ENCODE results near the gene APBA2.
"Not testable (repeated sequence)": the region's sequence is repeated elsewhere in the genome, so short reads cannot be mapped to it uniquely, and the experiment has no call there.

The APBA2 gene

DNA sequence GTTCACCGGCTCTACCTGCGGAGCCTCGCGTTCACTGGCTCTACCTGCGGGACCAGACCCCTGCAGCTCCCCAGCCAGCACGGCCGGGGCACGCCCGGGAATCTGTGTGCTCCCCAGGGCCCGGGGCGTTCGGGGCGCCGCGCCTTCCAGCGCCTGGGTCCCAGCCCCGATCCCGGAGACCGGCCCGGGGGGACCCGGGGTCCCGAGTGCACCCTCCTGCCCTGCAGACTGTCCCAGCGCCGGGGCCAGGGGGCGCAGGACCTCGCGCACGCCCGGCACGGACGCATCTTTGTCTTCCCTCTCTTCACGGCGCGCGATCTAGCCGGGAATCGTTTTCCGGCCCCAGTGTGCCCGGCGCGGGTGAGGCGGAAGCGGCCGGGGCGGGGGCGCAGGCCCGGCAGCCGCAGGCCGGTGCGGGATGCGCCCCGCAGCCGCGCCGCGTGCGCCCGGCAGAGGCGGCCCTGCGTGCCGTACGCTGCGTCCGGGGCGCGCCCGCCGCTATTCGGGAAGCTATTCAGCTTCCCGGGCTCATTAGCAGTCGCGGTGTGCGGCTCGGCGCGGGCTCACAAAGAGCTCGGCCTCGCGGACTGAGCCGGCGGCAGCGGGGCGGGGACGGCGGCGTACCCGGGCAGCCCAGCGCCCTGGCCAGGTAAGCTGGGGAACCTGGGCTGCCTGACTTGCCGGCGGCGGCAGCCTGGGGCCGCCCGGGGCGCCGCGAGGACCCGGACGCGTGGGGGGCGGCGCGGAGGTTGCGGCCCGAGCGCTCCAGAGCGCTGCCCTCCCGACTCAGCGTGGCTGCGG is at the start of gene APBA2:
APBA2 (plus strand) TSS at position 345 of the 801 bp plus-strand sequence. CDS start 167,911 bp downstream, outside the sequence.
- no peak for DNase-seq (ENCODE audit: low read depth)

DNA sequence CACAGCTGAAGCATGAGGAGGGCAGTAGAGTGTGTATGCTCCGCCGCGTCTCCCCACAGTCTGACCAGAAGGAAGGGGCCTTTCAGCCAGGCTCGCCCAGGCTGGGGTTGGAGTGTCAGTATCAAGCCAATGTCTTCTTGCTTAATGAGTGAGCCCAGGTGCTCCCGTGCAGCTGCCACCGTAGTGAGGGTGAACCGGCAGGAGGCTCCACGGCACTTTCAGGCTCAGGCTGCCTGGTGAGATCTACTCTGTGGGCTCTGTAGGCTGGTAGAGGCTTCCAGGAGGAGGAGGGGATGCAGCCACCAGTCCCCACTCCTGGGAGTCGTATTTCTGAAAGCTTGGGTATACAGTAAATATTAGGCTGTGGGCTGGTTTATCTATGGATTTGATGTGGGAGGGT is 45.5 kb upstream of the APBA2 start:
- DNase-seq (ENCODE audit: low read depth), result not testable (repeated sequence)

DNA sequence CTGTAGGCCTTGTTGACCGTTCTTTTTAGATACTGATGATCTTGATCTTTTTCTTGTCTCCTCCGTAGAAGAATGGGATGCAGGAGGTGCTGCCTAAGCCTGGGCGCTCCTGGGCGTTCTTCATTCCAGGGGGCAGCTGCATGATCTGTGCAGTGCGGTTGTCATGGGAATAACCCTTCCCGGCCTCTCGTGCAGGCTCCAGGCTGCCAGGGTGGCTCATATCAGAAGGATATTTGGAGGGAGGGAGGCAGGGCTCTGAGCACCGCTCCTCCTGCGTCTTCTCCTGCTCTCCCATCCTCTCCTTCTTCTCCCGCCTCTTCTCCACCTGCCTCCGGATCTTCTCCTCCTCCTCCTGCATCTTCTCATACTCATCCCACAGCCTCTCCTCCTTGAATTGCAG is 43.6 kb upstream of the APBA2 start:
- DNase-seq (ENCODE audit: low read depth), result not testable (repeated sequence)

DNA sequence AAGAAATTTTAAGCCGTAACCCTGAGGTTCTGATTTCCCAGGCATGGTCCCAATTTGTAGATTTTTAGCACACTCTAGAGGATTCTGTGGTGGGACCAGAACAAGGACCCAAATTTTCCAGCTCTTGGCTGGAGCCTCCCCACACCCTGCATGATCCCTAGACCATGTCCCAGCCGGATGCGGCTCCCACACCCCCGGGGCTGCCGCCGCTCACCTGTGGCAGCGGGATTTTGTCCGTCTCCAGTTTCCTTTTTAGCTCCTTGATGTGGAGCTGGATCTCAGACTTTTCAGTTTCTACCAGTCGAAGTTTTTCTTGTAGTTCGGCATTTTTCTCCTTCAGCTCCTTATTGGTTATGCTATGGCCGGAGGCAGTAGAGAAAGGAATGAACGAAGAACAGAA is 42.3 kb upstream of the APBA2 start:
- not testable (repeated sequence) for DNase-seq (ENCODE audit: low read depth)

DNA sequence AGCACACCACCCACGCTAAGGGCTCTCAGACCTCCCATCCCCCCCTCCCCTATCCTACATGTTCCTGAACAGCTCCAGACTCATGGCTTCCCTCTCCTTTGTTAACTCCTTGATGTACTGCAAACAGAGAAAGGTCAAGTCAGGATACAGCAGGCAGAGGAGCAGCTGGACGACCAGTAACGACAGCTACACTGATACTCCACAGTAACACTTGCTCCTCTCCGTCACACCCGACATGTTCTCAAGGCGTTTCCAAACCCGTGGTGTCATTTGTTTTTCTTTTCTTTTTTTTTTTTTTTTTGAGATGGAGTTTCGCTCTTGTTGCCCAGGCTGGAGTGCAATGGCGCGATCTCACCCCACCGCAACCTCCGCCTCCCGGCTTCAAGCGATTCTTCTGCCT is 41.6 kb upstream of the APBA2 start:
- DNase-seq (ENCODE audit: low read depth), result not testable (repeated sequence)

DNA sequence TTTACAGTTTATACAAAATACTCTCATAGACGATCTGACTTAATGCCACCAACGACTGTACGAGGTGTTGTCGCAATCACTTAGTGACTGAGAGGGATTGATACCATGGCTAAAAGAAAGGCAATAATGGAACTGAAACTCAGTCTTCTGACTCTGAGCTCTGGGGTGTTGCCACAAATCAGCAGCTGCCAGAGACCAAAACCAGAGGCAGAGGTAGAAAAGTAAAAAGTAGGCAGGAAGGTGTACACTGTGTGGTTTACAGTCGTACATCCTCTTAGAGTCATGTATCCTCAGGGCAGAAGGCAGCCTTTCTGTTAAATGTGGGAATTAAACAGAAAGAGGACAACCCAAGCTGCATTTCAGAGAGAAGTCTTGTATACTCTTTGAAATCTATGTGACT is 38.5 kb upstream of the APBA2 start:
- not testable (repeated sequence) for DNase-seq (ENCODE audit: low read depth)

DNA sequence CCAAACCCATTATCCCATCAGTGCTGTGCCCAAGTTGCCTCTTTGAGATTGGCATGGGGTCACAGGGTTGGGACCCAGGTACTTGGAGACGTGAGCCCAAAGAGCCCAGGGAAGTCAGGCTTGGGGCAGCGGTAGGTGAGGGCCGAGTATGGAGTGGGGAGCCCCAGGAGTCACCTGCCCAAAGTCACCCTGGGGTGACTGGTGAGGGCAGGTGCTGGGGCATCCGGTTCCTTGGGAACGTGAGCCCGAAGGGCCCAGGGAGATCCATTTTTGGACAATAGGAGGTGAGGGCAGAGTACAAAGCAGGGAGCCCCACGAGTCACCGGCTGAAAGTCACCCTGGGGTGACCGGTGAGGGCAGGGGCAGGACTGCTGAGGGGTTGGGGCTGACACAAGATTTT is 37.8 kb upstream of the APBA2 start:
- not testable (repeated sequence) for DNase-seq (ENCODE audit: low read depth)

DNA sequence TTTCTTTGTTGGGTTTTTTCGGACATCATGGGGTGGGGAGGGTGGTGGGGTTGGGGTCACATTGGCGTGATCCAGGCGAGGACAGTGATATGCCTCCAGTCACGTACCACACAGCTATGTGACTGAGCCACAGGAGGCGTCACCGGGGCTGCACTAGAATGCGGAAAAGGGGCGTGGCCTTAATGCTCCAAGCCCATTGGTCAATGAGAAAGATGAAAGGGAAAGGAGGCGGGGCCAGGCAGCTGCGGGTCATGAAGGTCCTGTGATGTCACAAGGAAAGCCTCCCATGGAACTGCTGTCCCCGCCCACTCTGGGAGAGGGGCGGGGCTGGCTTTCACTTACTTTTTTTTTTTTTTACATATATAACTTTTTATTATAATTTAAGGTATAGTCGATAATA is 37.3 kb upstream of the APBA2 start, which contains the start of gene GOLGA6L7:
GOLGA6L7 (minus strand) TSS at position 124 of the 400 bp plus-strand sequence; CDS start at position 29, 95 bp downstream.
- not testable (repeated sequence) for DNase-seq (ENCODE audit: low read depth)

DNA sequence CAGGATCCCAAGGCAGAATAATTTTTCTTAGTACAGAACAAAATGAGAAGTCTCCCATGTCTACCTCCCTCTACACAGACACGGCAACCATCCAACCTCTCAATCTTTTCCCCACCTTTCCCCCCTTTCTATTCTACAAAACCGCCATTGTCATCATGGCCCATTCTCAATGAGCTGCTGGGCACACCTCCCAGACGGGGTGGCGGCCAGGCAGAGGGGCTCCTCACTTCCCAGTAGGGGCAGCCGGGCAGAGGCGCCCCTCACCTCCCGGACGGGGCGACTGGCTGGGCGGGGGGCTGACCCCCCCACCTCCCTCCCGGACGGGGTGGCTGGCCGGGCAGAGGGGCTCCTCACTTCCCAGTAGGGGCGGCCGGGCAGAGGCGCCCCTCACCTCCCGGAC is 36.5 kb upstream of the APBA2 start:
- DNase-seq (ENCODE audit: low read depth), result not testable (repeated sequence)

DNA sequence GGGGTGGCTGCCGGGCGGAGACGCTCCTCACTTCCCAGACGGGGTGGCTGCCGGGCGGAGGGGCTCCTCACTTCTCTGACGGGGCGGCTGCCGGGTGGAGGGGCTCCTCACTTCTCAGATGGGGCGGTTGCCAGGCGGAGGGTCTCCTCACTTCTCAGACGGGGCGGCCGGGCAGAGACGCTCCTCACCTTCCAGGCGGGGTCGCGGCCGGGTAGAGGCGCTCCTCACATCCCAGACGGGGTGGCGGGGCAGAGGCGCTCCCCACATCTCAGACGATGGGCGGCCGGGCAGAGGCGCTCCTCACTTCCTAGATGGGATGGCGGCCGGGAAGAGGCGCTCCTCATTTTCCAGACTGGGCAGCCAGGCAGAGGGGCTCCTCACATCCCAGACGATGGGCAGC is 36.0 kb upstream of the APBA2 start:
- DNase-seq (ENCODE audit: low read depth), result not testable (repeated sequence)

DNA sequence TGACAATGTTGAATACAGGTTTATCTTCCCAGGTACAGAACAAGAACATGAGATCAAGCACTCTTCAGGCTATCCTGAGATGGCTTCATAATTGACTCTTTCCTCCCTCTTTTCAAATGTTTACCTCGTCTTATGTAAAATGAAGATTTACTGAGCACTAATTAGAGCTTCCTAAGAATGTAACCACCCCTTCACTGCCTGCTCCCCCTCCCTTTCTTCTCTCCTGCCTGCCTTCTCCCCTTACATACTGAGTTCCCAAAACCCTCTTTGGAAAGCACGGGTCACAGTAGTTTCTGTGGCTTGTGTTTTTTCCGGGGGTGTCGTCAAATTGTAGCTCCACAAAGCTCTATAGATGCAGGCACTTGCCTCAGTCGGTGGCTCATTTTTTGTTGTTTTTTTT is 32.1 kb upstream of the APBA2 start:
- not testable (repeated sequence) for DNase-seq (ENCODE audit: low read depth)

DNA sequence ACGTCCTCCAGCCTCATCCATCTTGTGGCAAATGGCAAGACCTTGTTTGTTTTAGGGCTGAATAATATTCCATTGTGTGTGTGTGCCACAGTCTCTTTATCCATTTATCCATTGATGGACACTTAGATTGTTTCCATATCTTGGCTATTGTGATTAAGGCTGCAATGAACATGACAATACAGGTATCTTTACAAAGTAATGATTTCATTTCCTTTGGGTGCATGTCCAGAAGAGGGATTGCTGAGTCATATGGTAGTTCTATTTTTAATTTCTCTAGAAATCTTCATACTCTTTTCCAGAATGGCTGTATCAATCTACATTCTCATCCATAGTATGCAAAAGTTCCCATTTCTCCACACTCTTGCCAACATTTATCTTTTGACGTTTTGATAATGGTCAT is 31.2 kb upstream of the APBA2 start:
- not testable (repeated sequence) for DNase-seq (ENCODE audit: low read depth)

DNA sequence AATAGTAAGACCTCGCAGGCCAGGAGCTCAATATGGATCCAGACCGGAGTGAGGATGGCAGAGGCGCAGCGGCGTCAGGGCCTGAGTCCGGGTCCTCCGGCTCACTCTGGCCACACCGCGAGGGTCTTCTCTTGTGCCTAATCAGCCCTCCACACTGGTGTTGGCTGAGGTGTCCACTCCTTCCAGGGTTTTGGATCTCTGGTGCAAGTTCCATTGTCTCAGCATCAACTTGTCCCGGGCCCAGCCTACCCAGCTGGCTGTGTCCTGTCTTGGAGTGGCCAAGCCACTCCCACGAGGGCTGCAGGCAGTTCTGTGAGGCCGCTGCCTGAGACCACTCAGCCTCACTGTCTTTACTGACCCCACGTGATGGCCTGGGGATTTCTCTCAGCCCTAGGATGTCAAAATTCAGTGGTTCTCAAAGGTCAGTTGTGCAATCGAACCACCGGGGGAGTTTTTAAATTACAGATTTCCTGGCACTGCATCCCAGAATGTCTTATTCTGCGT is 24.7 kb upstream of the APBA2 start:
- DNase-seq (ENCODE audit: low read depth), result no peak

DNA sequence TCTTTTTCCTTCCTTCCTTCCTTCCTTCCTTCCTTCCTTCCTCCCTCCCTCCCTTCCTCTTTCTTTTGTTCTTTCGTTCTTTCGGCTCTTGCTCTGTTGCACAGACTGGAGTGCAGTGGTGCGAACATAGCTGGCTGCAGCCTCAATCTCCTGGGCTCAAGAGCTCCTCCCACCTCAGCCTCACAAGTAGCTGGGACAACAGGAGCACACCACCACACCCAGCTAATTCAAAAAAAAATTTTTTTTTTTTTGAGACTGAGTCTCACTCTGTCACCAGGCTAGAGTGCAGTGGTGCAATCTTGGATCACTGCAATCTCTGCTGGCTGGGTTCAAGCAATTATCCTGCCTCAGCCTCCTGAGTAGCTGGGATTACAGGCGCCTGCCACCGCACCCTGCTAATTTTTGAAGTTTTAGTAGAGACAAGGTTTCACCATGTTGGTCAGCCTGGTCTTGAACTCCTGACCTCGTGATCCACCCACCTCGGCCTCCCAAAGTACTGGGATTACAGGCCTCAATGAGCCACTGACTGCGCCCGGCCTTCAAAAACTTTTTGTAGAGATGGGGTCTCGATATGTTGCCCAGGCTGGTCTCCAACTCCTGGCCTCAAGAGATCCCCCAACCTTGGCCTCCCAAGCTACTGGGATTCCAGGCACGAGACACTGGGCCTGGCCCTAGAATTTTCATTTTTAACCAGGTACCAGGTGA is 24.0 kb upstream of the APBA2 start:
- DNase-seq (ENCODE audit: low read depth), result not testable (repeated sequence)

DNA sequence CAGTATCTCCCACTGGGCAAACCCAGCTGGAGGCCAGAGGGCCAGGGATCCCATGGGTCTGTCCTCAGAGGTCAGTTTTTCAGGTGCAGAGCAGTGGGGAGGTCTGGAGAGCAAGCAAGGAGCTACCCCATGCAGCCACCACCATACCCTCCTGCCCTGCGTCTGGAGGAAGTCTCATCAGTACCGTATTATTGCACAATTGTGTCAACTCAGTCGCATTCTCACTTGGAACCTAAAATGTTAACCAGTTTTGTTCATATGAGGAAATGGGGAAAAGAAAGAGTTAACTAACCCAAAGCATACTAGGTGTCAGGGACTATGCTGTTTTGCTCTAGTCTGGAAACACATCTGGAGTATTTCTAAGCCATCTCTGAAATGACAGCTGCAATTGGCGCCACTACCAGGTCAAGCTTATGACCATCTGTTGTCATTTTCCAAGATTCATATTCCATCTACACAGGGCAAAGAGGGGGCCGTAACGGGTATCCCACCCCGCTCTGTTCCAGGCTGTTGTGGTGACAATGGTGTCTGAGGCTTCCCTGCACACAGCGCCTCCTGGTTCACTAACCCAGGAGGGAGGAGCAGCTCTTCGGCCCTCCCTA is 16.9 kb upstream of the APBA2 start:
- no peak for DNase-seq (ENCODE audit: low read depth)

DNA sequence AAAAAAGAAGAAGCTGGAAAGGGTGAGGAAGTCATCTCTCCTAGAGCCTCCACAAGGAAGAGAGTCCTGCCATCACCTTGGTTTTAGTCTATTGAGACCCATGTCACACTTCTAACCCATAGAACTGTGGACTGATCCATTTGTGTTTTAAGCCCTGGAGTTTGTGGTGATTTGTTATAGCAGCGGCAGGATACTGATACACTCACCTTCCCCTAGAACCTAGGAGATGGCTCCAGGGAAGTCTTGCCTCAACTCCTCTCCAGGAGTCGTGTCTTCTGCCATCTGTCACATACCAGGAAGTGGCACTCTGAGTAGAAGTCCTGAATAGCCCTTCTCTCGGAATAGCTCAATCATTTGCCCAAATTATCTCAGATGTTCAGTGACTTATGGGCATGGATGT is 14.6 kb upstream of the APBA2 start:
- no peak for DNase-seq (ENCODE audit: low read depth)

DNA sequence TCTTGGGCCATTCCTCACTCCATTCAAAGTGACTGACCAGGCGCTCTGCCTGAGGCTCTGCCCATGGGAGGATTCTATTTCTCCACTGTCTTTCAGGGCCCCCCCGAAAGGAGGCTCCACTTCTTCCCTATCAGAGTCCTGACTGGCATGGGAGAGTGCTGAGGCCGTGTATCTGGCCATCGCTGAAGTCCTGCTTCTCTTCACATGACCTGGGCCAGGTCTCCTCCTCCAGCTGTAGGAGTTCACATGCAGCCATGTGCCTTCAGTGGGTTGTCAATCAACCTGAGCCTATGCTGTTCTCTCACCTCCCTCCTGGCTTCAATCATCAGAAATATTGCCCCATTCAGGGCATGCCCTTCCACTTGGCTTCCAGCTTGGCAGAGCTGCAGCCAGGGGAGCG is 12.8 kb upstream of the APBA2 start:
- no peak for DNase-seq (ENCODE audit: low read depth)

DNA sequence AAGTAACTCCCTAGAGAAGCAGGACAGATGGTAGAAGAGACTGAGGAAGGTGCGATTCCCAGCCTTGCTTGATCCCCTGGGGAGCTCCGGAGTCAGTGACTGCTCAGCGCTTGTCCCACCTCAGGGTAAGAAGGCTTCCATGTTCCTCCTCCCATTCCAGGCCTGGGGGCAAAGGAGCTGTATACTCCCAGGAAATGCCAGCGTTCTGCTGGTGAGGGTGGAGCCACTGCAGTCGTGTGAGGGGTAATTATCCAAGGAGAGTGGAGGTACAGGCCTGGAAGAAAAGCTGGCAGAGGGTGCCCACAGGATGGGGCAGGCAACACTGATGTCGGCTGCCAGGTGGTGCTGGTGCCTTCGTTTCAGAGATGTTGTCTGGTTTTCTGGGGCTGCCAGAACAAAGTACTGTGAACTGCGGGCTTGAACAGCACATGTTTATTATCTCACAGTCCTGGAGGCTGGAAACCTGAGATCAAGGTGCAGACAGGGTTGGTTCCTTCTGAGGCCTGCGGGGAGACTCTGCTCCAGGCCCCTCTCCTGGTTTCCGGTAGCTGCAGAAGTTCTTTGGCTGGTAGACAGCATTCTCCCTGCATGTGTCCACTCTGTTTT is 12.1 kb upstream of the APBA2 start:
- no peak for DNase-seq (ENCODE audit: low read depth)

DNA sequence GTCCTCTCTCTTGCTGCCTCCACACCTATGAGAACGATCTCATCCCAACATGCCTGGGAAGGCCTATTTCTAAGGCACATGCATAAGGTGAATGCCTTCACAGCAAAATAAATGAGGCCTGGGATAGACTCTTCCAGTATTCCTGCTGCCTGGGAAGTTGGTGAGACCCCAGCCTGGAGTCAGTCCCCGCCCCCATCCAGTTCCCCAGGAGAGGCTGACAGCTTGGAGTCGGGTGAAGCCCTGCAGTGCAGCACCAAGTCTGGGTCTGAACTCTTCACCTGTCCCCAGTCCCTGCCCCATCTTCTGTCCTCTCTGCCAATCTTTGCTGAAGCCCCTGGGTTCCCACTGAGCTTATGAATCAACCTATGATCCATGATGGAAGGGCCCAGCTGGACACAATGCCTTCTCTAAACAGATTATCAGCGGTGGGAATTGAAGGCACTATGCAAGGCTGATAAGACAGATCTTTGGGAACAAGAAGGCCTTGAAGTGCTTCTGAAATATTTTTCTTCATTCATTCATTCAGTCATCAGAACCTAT is 10.2 kb upstream of the APBA2 start:
- no peak for DNase-seq (ENCODE audit: low read depth)

DNA sequence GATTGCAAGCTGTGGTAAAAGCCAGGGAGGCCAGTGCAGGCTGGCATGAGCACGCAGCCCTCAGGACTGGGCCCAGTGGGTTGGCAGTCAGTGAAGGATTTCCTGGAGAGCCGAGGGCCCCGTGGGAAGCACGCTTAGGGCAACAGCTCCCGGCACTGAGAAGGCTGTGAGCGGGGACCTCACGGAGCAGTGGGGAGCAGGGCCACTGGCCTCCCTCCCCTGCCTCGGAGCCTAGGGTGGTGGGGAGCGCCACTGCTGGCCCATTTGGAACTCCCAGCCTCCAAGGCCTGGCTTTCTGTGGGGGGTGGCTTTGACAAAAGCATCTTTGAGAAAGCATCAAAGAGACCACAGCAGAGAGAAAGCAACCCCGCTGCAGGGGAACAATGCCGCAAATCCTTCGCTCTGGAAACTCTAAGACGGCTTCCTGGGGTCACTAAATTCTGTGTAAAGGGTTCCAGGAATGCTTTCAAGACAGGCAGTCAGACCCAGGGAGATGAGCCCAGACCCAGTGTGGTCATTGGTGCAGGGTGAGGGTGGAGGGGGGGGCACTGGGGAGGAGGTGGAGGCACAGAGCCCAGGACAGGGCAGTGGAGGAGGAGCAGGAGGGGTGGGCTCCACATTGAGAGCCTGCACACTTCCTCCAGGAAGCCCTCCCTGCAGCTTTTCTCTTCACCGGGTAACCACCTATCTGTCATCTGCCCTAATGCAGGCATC is 9.5 kb upstream of the APBA2 start:
- no peak for DNase-seq (ENCODE audit: low read depth)

DNA sequence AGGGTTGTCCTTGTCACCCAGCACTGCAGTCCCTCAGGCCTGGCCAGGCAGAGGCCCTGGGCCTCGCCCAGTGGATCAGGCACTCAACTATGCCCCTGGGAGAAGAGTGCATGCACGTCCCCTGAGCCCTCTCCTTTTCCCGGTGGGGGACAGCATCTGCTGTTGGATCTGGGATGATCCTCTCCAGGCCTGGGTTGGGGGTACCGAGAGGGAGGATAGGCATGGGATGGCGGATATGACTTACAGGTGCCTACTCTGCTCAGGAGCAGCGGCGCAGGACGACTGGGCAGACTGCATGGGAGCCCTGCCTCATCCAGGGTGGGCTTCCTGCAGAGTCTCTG is 9.0 kb upstream of the APBA2 start:
- no peak for DNase-seq (ENCODE audit: low read depth)

All from stimulated activated CD8-positive, alpha-beta memory T cell treated with anti-CD3 and anti-CD28 coated beads, Interleukin-15, amount 100 ng/mL, for 1 hour (primary cell).